OCI-LY1 (cell line): ENCODE measurements around the gene ULK3.

Source experiments
- EZH2 ChIP-seq: fragments of 200-600 bp; sonication (generic), shearing (Covaris generic); IDR thresholded peaks from 2 replicates; pipeline ENCODE4 v1.8.0; 2017; ENCODE audit warnings: borderline replicate concordance, mixed run types, mild to moderate bottlenecking, antibody characterized with exemption, low read length, moderate library complexity, mixed read lengths
- TF ChIP-seq, protein P1 (sequence below): fragments of 200-600 bp; sonication (generic), shearing (Covaris generic); IDR thresholded peaks from 2 replicates; pipeline ENCODE4 v1.5.1; 2017; ENCODE audit warnings: mild to moderate bottlenecking, antibody characterized with exemption, low read length, moderate library complexity, mixed read lengths

DNA sequence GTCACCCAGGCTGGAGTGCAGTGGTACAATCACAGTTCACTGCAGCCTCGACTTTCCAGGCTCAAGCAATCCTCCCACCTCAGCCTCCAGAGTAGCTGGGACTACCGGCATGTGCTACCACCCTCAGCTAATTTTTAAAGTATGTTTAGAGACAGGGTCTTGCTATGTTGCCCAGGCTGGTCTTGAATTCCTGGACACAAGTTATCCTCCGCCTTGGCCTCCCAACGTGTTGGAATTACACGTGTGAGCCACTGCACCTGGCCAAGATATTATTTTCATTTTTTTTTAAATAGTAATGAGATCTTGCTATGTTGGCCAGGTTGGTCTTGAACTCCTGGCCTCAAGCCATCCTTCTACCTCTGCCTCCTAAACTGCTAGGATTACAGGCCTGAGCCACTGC, 42.5 kb upstream of the ULK3 start:
- TF ChIP-seq, protein P1, sequence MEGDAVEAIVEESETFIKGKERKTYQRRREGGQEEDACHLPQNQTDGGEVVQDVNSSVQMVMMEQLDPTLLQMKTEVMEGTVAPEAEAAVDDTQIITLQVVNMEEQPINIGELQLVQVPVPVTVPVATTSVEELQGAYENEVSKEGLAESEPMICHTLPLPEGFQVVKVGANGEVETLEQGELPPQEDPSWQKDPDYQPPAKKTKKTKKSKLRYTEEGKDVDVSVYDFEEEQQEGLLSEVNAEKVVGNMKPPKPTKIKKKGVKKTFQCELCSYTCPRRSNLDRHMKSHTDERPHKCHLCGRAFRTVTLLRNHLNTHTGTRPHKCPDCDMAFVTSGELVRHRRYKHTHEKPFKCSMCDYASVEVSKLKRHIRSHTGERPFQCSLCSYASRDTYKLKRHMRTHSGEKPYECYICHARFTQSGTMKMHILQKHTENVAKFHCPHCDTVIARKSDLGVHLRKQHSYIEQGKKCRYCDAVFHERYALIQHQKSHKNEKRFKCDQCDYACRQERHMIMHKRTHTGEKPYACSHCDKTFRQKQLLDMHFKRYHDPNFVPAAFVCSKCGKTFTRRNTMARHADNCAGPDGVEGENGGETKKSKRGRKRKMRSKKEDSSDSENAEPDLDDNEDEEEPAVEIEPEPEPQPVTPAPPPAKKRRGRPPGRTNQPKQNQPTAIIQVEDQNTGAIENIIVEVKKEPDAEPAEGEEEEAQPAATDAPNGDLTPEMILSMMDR, result no peak
- TF ChIP-seq EZH2, result no peak
